Stimulated activated CD4-positive, alpha-beta T cell treated with anti-CD3 and anti-CD28 coated beads, Interleukin-12 subunit alpha, Interleukin-12 subunit beta, amount 100 ng/mL, for 4 hours (primary cell): Measurements from ENCODE around the gene KRTAP4-7.
"Not testable (repeated sequence)": the region's sequence is repeated elsewhere in the genome, so short reads cannot be mapped to it uniquely, and the experiment has no call there.

Source experiments
- DNase-seq: peaks from one replicate; pipeline ENCODE4 v3.0.0-alpha.2; 2020

The KRTAP4-7 gene

GRCh38 chr17:41084100-41084856, at the start of gene KRTAP4-7:
Gene KRTAP4-7, plus strand, starts transcription at chr17:41084150. Its CDS starts 57 bp downstream, at chr17:41084207.
- DNase-seq, result not testable (repeated sequence)

- DNase-seq, result not testable (repeated sequence)
Measured at GRCh38 chr17:41034346-41034935, 49.5 kb upstream of the KRTAP4-7 start, which contains the start of gene KRTAP1-3. Gene KRTAP1-3, minus strand, starts transcription at chr17:41034874. Its CDS starts 53 bp downstream, at chr17:41034821.

- DNase-seq, result no peak
Measured at GRCh38 chr17:41037853-41038350, 46.0 kb upstream of the KRTAP4-7 start.

- DNase-seq, result not testable (repeated sequence)
Measured at GRCh38 chr17:41040783-41041571, 43.0 kb upstream of the KRTAP4-7 start, which contains the start of gene KRTAP1-1. Gene KRTAP1-1, minus strand, starts transcription at chr17:41041450. Its CDS starts 53 bp downstream, at chr17:41041397.

- DNase-seq, result no peak
Measured at GRCh38 chr17:41042953-41043352, 41.0 kb upstream of the KRTAP4-7 start.

- DNase-seq, result not testable (repeated sequence)
Measured at GRCh38 chr17:41046735-41047465, 37.0 kb upstream of the KRTAP4-7 start, which contains the start of gene KRTAP2-1. Gene KRTAP2-1, minus strand, starts transcription at chr17:41047316. Its CDS starts 49 bp downstream, at chr17:41047267.

GRCh38 chr17:41048441-41048840, 35.5 kb upstream of the KRTAP4-7 start:
- DNase-seq, result no peak

- no peak for DNase-seq
Measured at GRCh38 chr17:41049110-41049509, 34.8 kb upstream of the KRTAP4-7 start.

- DNase-seq, result no peak
Measured at GRCh38 chr17:41052566-41052965, 31.4 kb upstream of the KRTAP4-7 start.

GRCh38 chr17:41054025-41054424, 29.9 kb upstream of the KRTAP4-7 start:
- DNase-seq, result no peak

GRCh38 chr17:41054556-41054955, 29.4 kb upstream of the KRTAP4-7 start:
- not testable (repeated sequence) for DNase-seq

- DNase-seq, result not testable (repeated sequence)
Measured at GRCh38 chr17:41055130-41055529, 28.8 kb upstream of the KRTAP4-7 start, which contains the start of gene KRTAP2-2. Gene KRTAP2-2, minus strand, starts transcription at chr17:41055230. Its CDS starts 19 bp downstream, at chr17:41055211.

- DNase-seq, result no peak
Measured at GRCh38 chr17:41057547-41057946, 26.4 kb upstream of the KRTAP4-7 start.

GRCh38 chr17:41058741-41059140, 25.2 kb upstream of the KRTAP4-7 start:
- no peak for DNase-seq

GRCh38 chr17:41059276-41060051, 24.5 kb upstream of the KRTAP4-7 start:
- DNase-seq, result not testable (repeated sequence)

- no peak for DNase-seq
Measured at GRCh38 chr17:41060052-41060604, 23.8 kb upstream of the KRTAP4-7 start, which contains the start of gene KRTAP2-3. Gene KRTAP2-3, minus strand, starts transcription at chr17:41060114. Its CDS starts 64 bp downstream, at chr17:41060050.

- DNase-seq, result no peak
Measured at GRCh38 chr17:41061964-41062363, 22.0 kb upstream of the KRTAP4-7 start.

GRCh38 chr17:41063449-41063848, 20.5 kb upstream of the KRTAP4-7 start:
- DNase-seq, result no peak

GRCh38 chr17:41064301-41064700, 19.6 kb upstream of the KRTAP4-7 start:
- no peak for DNase-seq

GRCh38 chr17:41065016-41065689, 18.8 kb upstream of the KRTAP4-7 start:
- not testable (repeated sequence) for DNase-seq
